AG04450 (cell line): ENCODE measurements around the gene STPG1. TPM values are rescaled to one million over a fixed set of nuclear protein-coding genes. Genes with fewer than 3 reads are reported as not detected.

ENCODE experiments used
- CTCF ChIA-PET: fragments of 300-600, 350-600 bp; formaldehyde crosslinking; extraction: SDS; loops from one replicate; lab custom pipeline; 2022; ENCODE audit warnings: antibody characterized with exemption, inconsistent platforms; lab: Charles Lee
- POLR2A ChIA-PET: fragments of 350-600 bp; formaldehyde crosslinking; extraction: SDS; loops from one replicate; lab custom pipeline; 2021; ENCODE audit warnings: antibody characterized with exemption, inconsistent platforms; lab: Yijun Ruan, JAX
- DNase-seq: peaks from one replicate; pipeline ENCODE4 v3.0.0-alpha.2; 2011; ENCODE audit warnings: low read depth, low spot score
- H3K27ac ChIP-seq: one replicate; pipeline ENCODE4 v1.5.1; 2012; ENCODE audit warnings: low read depth, low read length, control low read depth
- H3K27me3 ChIP-seq: one replicate; pipeline ENCODE4 v1.6.0; 2012; ENCODE audit warnings: low read length; ENCODE audit not compliant: control insufficient read depth, insufficient read depth
- H3K4me3 ChIP-seq: 2 replicates; pipeline ENCODE4 v1.5.1; 2011; ENCODE audit warnings: mild to moderate bottlenecking, low read depth, low read length, control low read depth
- H3K9me3 ChIP-seq: 2 replicates; pipeline ENCODE4 v1.5.1; 2012; ENCODE audit warnings: low read length; ENCODE audit not compliant: control insufficient read depth, insufficient read depth
- CTCF ChIP-seq: IDR thresholded peaks from 2 replicates; pipeline ENCODE4 v1.5.1; 2011; ENCODE audit warnings: low read depth, low read length, control low read depth, inconsistent platforms
- polyA plus RNA-seq: library from polyadenylated mRNA; depleted of rRNA; stranded (reverse); fragments of >200 nt; gene quantifications from 2 replicates; pipeline ENCODE4 v1.2.3, GENCODE V29; 2011

STPG1 gene
- polyA plus RNA-seq, 1 experiment = 7.9 TPM

- Histone ChIP-seq H3K27ac (no peak overlapping the region), H3K4me3 (no peak overlapping the region), H3K9me3 (no peaks in the 10 kb centered on the region), H3K27me3 (no peaks in the 10 kb centered on the region)
- peak; percentile 83 for TF ChIP-seq CTCF
- ChIA-PET CTCF (interaction anchor here (0.6 to 7.2 kb wide), 54 partner anchors 8 to 443 kb away, joined by 3 to 659 read pairs (median 6); partner anchors contain the start of genes IFNLR1 and NIPAL3), POLR2A (interaction anchor here (0.6 to 1.8 kb wide), 3 partner anchors 190 to 201 kb away, joined by 3 to 7 read pairs (median 4); no protein-coding TSS in a partner anchor)
- DNase-seq = no peak
These were observed 21.5 kb downstream of the STPG1 start for GRCh38 chr1:24391882-24392603.

GRCh38 chr1:24390924-24391782, 22.4 kb downstream of the STPG1 start:
- Histone ChIP-seq H3K9me3 (no peaks in the 10 kb centered on the region), H3K27ac (no peak overlapping the region), H3K4me3 (no peak overlapping the region), H3K27me3 (no peaks in the 10 kb centered on the region)
- TF ChIP-seq CTCF = peak; percentile 99
- ChIA-PET CTCF (interaction anchor here (0.6 to 7.2 kb wide), 83 partner anchors 9 to 444 kb away, joined by 3 to 659 read pairs (median 5); partner anchors contain the start of genes IFNLR1, NIPAL3 and STPG1), POLR2A (interaction anchor here (1.5 kb wide), 1 partner anchor 189 kb away, joined by 7 read pairs; no protein-coding TSS in a partner anchor)
- DNase-seq = peak; percentile 73

GRCh38 chr1:24389231-24389678, 24.3 kb downstream of the STPG1 start:
- CTCF ChIA-PET = interaction anchor here (0.9 to 8.9 kb wide), 2 partner anchors 186 to 189 kb away, joined by 6 to 139 read pairs; no protein-coding TSS in a partner anchor
- TF ChIP-seq CTCF = no peak
- no peaks in the 10 kb centered on the region for H3K9me3 ChIP-seq
- no peaks in the 10 kb centered on the region for H3K27me3 ChIP-seq
- no peak overlapping the region for H3K27ac ChIP-seq
- no peak overlapping the region for H3K4me3 ChIP-seq
- POLR2A ChIA-PET = no interaction called here
- DNase-seq = no peak

DNA sequence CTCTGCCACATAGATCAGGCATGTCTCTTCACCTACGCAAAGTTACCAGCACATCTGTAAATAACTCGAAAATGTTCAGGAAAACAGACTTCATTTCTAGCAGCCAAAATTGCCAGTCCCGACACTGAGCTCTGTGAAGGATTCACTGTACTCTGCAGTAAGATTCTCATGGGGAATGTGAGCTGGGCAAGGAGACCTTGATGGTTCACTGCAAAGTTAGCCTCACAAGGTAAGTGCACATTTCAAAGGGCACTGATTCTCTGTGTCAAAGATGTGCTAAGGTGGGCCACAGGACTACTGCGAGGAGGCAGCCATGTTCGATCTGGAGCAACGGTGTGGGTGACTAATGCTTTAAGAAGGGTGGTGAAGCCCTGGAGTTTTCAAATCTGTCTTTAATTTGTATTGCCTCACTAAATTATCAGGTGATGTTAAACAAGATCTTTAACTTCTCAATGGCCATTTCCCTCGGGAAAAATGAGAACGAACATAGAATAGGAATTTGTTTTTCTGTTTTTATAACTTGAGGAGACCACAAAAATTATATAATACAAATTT, 25.2 kb downstream of the STPG1 start:
- Histone ChIP-seq H3K9me3 (no peaks in the 10 kb centered on the region), H3K27ac (no peak overlapping the region), H3K4me3 (no peak overlapping the region), H3K27me3 (no peaks in the 10 kb centered on the region)
- no peak for TF ChIP-seq CTCF
- ChIA-PET CTCF (interaction anchor here (0.9 to 8.9 kb wide), 4 partner anchors 185 to 238 kb away, joined by 6 to 139 read pairs (median 8); no protein-coding TSS in a partner anchor), POLR2A (interaction anchor here (0.5 kb wide), 1 partner anchor 1292 kb away, joined by 4 read pairs; no protein-coding TSS in a partner anchor)
- DNase-seq = no peak
